Liver (tissue), 3 donors: ENCODE results near the gene DDX5.

Experiments used
- CTCF ChIP-seq: fragments of 150-350 bp; IDR thresholded peaks from 2 replicates; pipeline ENCODE4 v1.5.1; 2017; ENCODE audit warnings: improper control_type of control experiment, low read depth, low read length; ENCODE audit not compliant: missing input control
- HNF4A ChIP-seq, 2 donors: conservative IDR thresholded peaks; 2 replicates each; pipeline ENCODE4 v1.6.1; 2016; ENCODE audit warnings: antibody characterized with exemption in 2 of 2, mild to moderate bottlenecking in 2 of 2
- RAD21 ChIP-seq, 2 donors: IDR thresholded peaks; 2 replicates each; pipeline ENCODE4 v1.6.1; 2016; ENCODE audit warnings: antibody characterized with exemption in 2 of 2, mild to moderate bottlenecking in 2 of 2
- REST ChIP-seq: IDR thresholded peaks from 2 replicates; pipeline ENCODE4 v1.6.1; 2016; ENCODE audit warnings: antibody characterized with exemption, mild to moderate bottlenecking
- TF ChIP-seq, protein P1 (sequence below): IDR thresholded peaks from 2 replicates; pipeline ENCODE4 v1.6.1; 2016; ENCODE audit warnings: antibody characterized with exemption
- donor health status: healthy.
- donor health status: healthy.

DNA sequence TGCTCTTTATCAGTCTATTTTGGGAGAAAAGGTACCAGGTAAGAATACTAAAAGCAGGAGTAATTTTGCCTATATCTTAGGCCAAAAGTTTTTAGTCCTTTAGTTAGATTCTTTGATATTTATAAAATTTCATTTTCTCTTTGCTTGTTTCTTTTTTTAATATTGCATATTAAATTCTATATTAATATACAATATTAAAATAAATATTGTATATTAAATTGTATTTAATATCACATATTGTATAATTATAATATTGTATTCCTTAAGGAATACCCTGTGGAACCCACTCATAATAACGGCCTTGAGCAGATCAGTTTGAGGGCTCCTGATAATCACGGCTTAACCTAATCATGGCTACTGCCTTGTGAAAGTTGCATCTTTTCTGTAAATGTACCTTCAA, 2.6 kb upstream of the DDX5 start:
- TF ChIP-seq RAD21 (IDR thresholded peaks at IDR 0.05), result no peak
- TF ChIP-seq, protein P1, sequence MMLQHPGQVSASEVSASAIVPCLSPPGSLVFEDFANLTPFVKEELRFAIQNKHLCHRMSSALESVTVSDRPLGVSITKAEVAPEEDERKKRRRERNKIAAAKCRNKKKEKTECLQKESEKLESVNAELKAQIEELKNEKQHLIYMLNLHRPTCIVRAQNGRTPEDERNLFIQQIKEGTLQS, result no peak
- no peak for TF ChIP-seq CTCF
- no peak for TF ChIP-seq REST
- no peak for TF ChIP-seq HNF4A (conservative IDR thresholded peaks at IDR 0.05)
